OCI-LY1 (cell line): ENCODE results near the gene SCML2.
"Not testable (repeated sequence)": the region's sequence is repeated elsewhere in the genome, so short reads cannot be mapped to it uniquely, and the experiment has no call there.

Experiments used
- H2AFZ ChIP-seq: fragments of 200-600 bp; sonication (generic), shearing (Covaris generic); 2 replicates; pipeline ENCODE4 v1.6.0; 2014; ENCODE audit warnings: antibody characterized with exemption, mild to moderate bottlenecking, low read length
- H3F3A ChIP-seq: fragments of 200-600 bp; sonication (generic), shearing (Covaris generic); 2 replicates; pipeline ENCODE4 v1.6.0; 2014; ENCODE audit warnings: mild to moderate bottlenecking, antibody characterized with exemption, low read length, moderate library complexity; ENCODE audit not compliant: insufficient read depth
- H3K27ac ChIP-seq: fragments of 200-600 bp; sonication (generic); 2 replicates; pipeline ENCODE4 v1.5.1; 2014; ENCODE audit warnings: low read length, mixed run types, mild to moderate bottlenecking, low read depth; ENCODE audit not compliant: poor library complexity, severe bottlenecking
- H3K27me3 ChIP-seq: fragments of 200-600 bp; sonication (generic); 2 replicates; pipeline ENCODE4 v1.6.0; 2014; ENCODE audit warnings: antibody characterized with exemption, mild to moderate bottlenecking, low read length, moderate library complexity; ENCODE audit not compliant: insufficient read depth
- H3K36me3 ChIP-seq: fragments of 200-600 bp; sonication (generic); 2 replicates; pipeline ENCODE4 v1.6.1; 2014; ENCODE audit warnings: mild to moderate bottlenecking, antibody characterized with exemption, low read length, moderate library complexity, mixed read lengths; ENCODE audit not compliant: insufficient read depth
- H3K4me1 ChIP-seq: fragments of 200-600 bp; sonication (generic); 2 replicates; pipeline ENCODE4 v1.5.1; 2014; ENCODE audit warnings: mild to moderate bottlenecking, low read length, moderate library complexity; ENCODE audit not compliant: insufficient read depth, severe bottlenecking
- H3K4me2 ChIP-seq: fragments of 200-600 bp; sonication (generic), shearing (Covaris generic); 2 replicates; pipeline ENCODE4 v1.6.1; 2014; ENCODE audit warnings: low read length
- H3K4me3 ChIP-seq: fragments of 200-600 bp; sonication (generic); 2 replicates; pipeline ENCODE4 v1.5.1; 2014; ENCODE audit warnings: low read length, low read depth, mild to moderate bottlenecking, mixed read lengths; ENCODE audit not compliant: poor library complexity, severe bottlenecking
- H3K79me2 ChIP-seq: fragments of 200-600 bp; shearing (Covaris generic); 2 replicates; pipeline ENCODE4 v1.6.1; 2016; ENCODE audit warnings: mixed run types, low read length, mixed read lengths; ENCODE audit not compliant: insufficient read depth
- H3K9ac ChIP-seq: fragments of 200-600 bp; sonication (generic), shearing (Covaris generic); 2 replicates; pipeline ENCODE4 v1.6.1; 2014; ENCODE audit warnings: mild to moderate bottlenecking, low read length, mixed read lengths
- H3K9me2 ChIP-seq: fragments of 200-600 bp; sonication (generic), shearing (Covaris generic); 2 replicates; pipeline ENCODE4 v1.6.1; 2014; ENCODE audit warnings: low read depth, mild to moderate bottlenecking, low read length, mixed read lengths
- H3K9me3 ChIP-seq: fragments of 200-600 bp; shearing (Covaris generic); 2 replicates; pipeline ENCODE4 v1.6.1; 2014; ENCODE audit warnings: low read length, mixed read lengths
- H4K20me1 ChIP-seq: fragments of 200-600 bp; sonication (generic), shearing (Covaris generic); 2 replicates; pipeline ENCODE4 v1.6.0; 2016; ENCODE audit warnings: mild to moderate bottlenecking, low read length; ENCODE audit not compliant: insufficient read depth
- CTCF ChIP-seq: fragments of 200-600 bp; sonication (generic), shearing (Covaris generic); IDR thresholded peaks from 2 replicates; pipeline ENCODE4 v1.5.1; 2017; ENCODE audit warnings: mild to moderate bottlenecking, antibody characterized with exemption, low read length, moderate library complexity, mixed read lengths
- EZH2 ChIP-seq: fragments of 200-600 bp; sonication (generic), shearing (Covaris generic); IDR thresholded peaks from 2 replicates; pipeline ENCODE4 v1.8.0; 2017; ENCODE audit warnings: borderline replicate concordance, mixed run types, mild to moderate bottlenecking, antibody characterized with exemption, low read length, moderate library complexity, mixed read lengths

The SCML2 gene

GRCh38 chrX:18271309-18271708, 83.2 kb downstream of the SCML2 start:
- Histone ChIP-seq H2AFZ (no peak overlapping the region), H4K20me1 (no peaks in the 10 kb centered on the region), H3K27ac (no peak overlapping the region), H3K9ac (no peak overlapping the region), H3K4me3 (no peak overlapping the region), H3K9me2 (no peaks in the 10 kb centered on the region), H3K36me3 (no peaks in the 10 kb centered on the region), H3K4me2 (no peak overlapping the region), H3K4me1 (no peaks in the 10 kb centered on the region), H3K27me3 (no peaks in the 10 kb centered on the region), H3F3A (no peaks in the 10 kb centered on the region), H3K9me3 (no peaks in the 10 kb centered on the region), H3K79me2 (no peaks in the 10 kb centered on the region)
- TF ChIP-seq EZH2, result no peak
- no peak for TF ChIP-seq CTCF

GRCh38 chrX:18255059-18255458, 99.4 kb downstream of the SCML2 start:
- Histone ChIP-seq H3K27ac (no peak overlapping the region), H2AFZ (no peak overlapping the region), H3K27me3 (no peaks in the 10 kb centered on the region), H3K36me3 (peaks cover 19% of the 10 kb centered on the region), H3F3A (no peaks in the 10 kb centered on the region), H3K9ac (no peak overlapping the region), H3K4me3 (no peak overlapping the region), H3K9me3 (no peaks in the 10 kb centered on the region), H4K20me1 (no peaks in the 10 kb centered on the region), H3K4me2 (no peak overlapping the region), H3K4me1 (no peaks in the 10 kb centered on the region), H3K9me2 (no peaks in the 10 kb centered on the region), H3K79me2 (no peaks in the 10 kb centered on the region)
- no peak for TF ChIP-seq EZH2

- no peak overlapping the region for H2AFZ ChIP-seq
- H3F3A ChIP-seq, result no peaks in the 10 kb centered on the region
- H3K9ac ChIP-seq, result no peak overlapping the region
- no peaks in the 10 kb centered on the region for H3K4me1 ChIP-seq
- no peaks in the 10 kb centered on the region for H4K20me1 ChIP-seq
- H3K27ac ChIP-seq, result no peak overlapping the region
- H3K9me3 ChIP-seq, result no peaks in the 10 kb centered on the region
- H3K79me2 ChIP-seq, result no peaks in the 10 kb centered on the region
- H3K27me3 ChIP-seq, result no peaks in the 10 kb centered on the region
- TF ChIP-seq CTCF, result no peak
- TF ChIP-seq EZH2, result no peak
- H3K4me3 ChIP-seq, result no peak overlapping the region
- H3K4me2 ChIP-seq, result no peak overlapping the region
- H3K9me2 ChIP-seq, result no peaks in the 10 kb centered on the region
- peaks cover 19% of the 10 kb centered on the region for H3K36me3 ChIP-seq
Measured at GRCh38 chrX:18252644-18253359, 101.7 kb downstream of the SCML2 start.

- H3K9me2 ChIP-seq, H3K4me2 ChIP-seq, H3K27ac ChIP-seq, H2AFZ ChIP-seq, H3K79me2 ChIP-seq, H4K20me1 ChIP-seq, H3K4me3 ChIP-seq, H3F3A ChIP-seq, H3K9me3 ChIP-seq, H3K27me3 ChIP-seq, H3K9ac ChIP-seq, H3K36me3 ChIP-seq, H3K4me1 ChIP-seq: not testable (repeated sequence)
Measured at GRCh38 chrX:18229646-18230045, 124.8 kb downstream of the SCML2 start.
